ENCODE measurements around the gene SPTA1. TPM values are rescaled to one million over a fixed set of nuclear protein-coding genes. Genes with fewer than 3 reads are reported as not detected.

Gene SPTA1
- total RNA-seq, 1 experiment from 2014 or later: not detected

DNA sequence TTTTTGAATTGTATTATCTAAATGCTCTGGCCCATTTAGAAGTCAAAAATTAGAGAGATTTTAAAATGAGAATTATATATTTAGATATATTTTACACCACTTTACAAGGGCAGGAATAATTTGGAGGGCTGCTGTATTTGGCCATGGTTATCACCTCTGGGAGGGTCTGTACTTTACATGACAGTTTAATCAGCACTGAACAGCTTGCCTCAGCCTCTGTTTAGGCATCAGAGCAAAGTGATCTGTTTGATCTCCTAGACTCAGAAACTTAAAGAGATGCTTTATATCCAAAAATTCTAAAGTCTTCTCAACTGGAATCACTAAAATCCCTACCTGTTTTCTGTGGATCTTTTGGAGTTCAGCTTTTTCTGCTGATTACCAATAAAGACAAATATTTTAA lies 5.4 kb upstream of the SPTA1 start:
- Histone ChIP-seq H3K4me3 (replicated peaks in 1 of 2; ENCODE audit: low read depth in 1 of 2, low read length in 2 of 2) (no peak overlapping the region), H3K9me3 (ENCODE audit: control insufficient read depth in 1 of 2, insufficient read depth in 1 of 2, low read depth in 1 of 2, low read length in 2 of 2) (no peaks in the 10 kb centered on the region), H3K36me3 (ENCODE audit: control insufficient read depth in 1 of 2, insufficient read depth in 2 of 2, low read length in 2 of 2) (no peaks in the 10 kb centered on the region), H4K20me1 (ENCODE audit: insufficient read depth) (no peaks in the 10 kb centered on the region; the same call in 1 of the 2 replicates), H3K4me1 (ENCODE audit: control insufficient read depth in 1 of 2, insufficient read depth in 2 of 2, low read length in 2 of 2) (no peaks in the 10 kb centered on the region), H3K9ac (ENCODE audit: low read length) (no peak overlapping the region), H2AFZ (ENCODE audit: low read depth, low read length, poor library complexity, severe bottlenecking) (no peak overlapping the region), H3K9me2 (ENCODE audit: insufficient read depth) (no peaks in the 10 kb centered on the region), H3K4me2 (ENCODE audit: low read length) (no peak overlapping the region), H3K79me2 (ENCODE audit: insufficient read depth, low read length) (no peaks in the 10 kb centered on the region), H3K27ac (ENCODE audit: low read depth, low read length) (no peak overlapping the region), H3K27me3 (ENCODE audit: insufficient read depth, low read length) (no peaks in the 10 kb centered on the region)
- TF ChIP-seq POLR2AphosphoS5 (IDR thresholded peaks at IDR 0.05; ENCODE audit: low read depth, low read length): no peak
- TF ChIP-seq SIN3A (IDR thresholded peaks at IDR 0.05; ENCODE audit: low read depth): no peak
- TF ChIP-seq EZH2 (IDR thresholded peaks at IDR 0.05): no peak
- no peak for TF ChIP-seq JUND (IDR thresholded peaks at IDR 0.05)
- no peak for TF ChIP-seq CEBPB (IDR thresholded peaks at IDR 0.05; ENCODE audit: low read depth)
- TF ChIP-seq POLR2A (IDR thresholded peaks at IDR 0.05; ENCODE audit: borderline replicate concordance, extremely low read depth, insufficient read depth, insufficient read length): no peak
- no peak for TF ChIP-seq CBX3 (IDR thresholded peaks at IDR 0.05; ENCODE audit: low read depth)
- TF ChIP-seq, protein P1, sequence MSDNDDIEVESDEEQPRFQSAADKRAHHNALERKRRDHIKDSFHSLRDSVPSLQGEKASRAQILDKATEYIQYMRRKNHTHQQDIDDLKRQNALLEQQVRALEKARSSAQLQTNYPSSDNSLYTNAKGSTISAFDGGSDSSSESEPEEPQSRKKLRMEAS (IDR thresholded peaks at IDR 0.05): no peak
- TF ChIP-seq FOSL1 (IDR thresholded peaks at IDR 0.05; ENCODE audit: low read depth): no peak
- TF ChIP-seq ZNF274 (IDR thresholded peaks at IDR 0.05; ENCODE audit: low read depth, low read length): no peak
- no peak for TF ChIP-seq EGR1 (IDR thresholded peaks at IDR 0.05; ENCODE audit: low read depth)
- TF ChIP-seq ZFX (IDR thresholded peaks at IDR 0.05): no peak
- no peak for TF ChIP-seq ELF1 (IDR thresholded peaks at IDR 0.05; ENCODE audit: borderline replicate concordance, low read depth)
- TF ChIP-seq YY1 (IDR thresholded peaks at IDR 0.05; ENCODE audit: extremely low read depth, insufficient replicate concordance, low read depth, low read length): no peak
- TF ChIP-seq, protein P2, sequence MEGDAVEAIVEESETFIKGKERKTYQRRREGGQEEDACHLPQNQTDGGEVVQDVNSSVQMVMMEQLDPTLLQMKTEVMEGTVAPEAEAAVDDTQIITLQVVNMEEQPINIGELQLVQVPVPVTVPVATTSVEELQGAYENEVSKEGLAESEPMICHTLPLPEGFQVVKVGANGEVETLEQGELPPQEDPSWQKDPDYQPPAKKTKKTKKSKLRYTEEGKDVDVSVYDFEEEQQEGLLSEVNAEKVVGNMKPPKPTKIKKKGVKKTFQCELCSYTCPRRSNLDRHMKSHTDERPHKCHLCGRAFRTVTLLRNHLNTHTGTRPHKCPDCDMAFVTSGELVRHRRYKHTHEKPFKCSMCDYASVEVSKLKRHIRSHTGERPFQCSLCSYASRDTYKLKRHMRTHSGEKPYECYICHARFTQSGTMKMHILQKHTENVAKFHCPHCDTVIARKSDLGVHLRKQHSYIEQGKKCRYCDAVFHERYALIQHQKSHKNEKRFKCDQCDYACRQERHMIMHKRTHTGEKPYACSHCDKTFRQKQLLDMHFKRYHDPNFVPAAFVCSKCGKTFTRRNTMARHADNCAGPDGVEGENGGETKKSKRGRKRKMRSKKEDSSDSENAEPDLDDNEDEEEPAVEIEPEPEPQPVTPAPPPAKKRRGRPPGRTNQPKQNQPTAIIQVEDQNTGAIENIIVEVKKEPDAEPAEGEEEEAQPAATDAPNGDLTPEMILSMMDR (IDR thresholded peaks at IDR 0.05 in 2 of 3, conservative IDR thresholded peaks at IDR 0.05 in 1 of 3; ENCODE audit: borderline replicate concordance in 1 of 3, insufficient read depth in 1 of 3, low read depth in 2 of 3, low read length in 2 of 3): no peak
- no peak for TF ChIP-seq RAD21 (IDR thresholded peaks at IDR 0.05; ENCODE audit: low read depth)
- TF ChIP-seq SRF (IDR thresholded peaks at IDR 0.05; ENCODE audit: low read depth): no peak
- no peak for TF ChIP-seq TCF7L2 (IDR thresholded peaks at IDR 0.05; ENCODE audit: borderline replicate concordance, extremely low read depth, insufficient read depth, insufficient read length)
- TF ChIP-seq, protein P3, sequence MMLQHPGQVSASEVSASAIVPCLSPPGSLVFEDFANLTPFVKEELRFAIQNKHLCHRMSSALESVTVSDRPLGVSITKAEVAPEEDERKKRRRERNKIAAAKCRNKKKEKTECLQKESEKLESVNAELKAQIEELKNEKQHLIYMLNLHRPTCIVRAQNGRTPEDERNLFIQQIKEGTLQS (IDR thresholded peaks at IDR 0.05): no peak
- TF ChIP-seq, protein P4, sequence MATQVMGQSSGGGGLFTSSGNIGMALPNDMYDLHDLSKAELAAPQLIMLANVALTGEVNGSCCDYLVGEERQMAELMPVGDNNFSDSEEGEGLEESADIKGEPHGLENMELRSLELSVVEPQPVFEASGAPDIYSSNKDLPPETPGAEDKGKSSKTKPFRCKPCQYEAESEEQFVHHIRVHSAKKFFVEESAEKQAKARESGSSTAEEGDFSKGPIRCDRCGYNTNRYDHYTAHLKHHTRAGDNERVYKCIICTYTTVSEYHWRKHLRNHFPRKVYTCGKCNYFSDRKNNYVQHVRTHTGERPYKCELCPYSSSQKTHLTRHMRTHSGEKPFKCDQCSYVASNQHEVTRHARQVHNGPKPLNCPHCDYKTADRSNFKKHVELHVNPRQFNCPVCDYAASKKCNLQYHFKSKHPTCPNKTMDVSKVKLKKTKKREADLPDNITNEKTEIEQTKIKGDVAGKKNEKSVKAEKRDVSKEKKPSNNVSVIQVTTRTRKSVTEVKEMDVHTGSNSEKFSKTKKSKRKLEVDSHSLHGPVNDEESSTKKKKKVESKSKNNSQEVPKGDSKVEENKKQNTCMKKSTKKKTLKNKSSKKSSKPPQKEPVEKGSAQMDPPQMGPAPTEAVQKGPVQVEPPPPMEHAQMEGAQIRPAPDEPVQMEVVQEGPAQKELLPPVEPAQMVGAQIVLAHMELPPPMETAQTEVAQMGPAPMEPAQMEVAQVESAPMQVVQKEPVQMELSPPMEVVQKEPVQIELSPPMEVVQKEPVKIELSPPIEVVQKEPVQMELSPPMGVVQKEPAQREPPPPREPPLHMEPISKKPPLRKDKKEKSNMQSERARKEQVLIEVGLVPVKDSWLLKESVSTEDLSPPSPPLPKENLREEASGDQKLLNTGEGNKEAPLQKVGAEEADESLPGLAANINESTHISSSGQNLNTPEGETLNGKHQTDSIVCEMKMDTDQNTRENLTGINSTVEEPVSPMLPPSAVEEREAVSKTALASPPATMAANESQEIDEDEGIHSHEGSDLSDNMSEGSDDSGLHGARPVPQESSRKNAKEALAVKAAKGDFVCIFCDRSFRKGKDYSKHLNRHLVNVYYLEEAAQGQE (IDR thresholded peaks at IDR 0.05; ENCODE audit: low read depth): no peak
- ChIA-PET RAD21 (ENCODE audit: low non-redundant PET in 1 of 2, low total read pairs in 2 of 2, uncharacterized antibody in 2 of 2, unreplicated experiment in 2 of 2) (no interaction called here), POLR2A (no interaction called here), CTCF (no interaction called here)
- ATAC-seq (no peak), DNase-seq (ENCODE audit: low read depth, low spot score) (no peak)
- BruUV-seq (replicated peaks): no TSS peak
- intact Hi-C loops (cut with micrococcal nuclease): no loop called here
